Stimulated activated CD4-positive, alpha-beta T cell treated with anti-CD3 and anti-CD28 coated beads, Interleukin-1b, Interleukin-23, amount 100 ng/mL, for 48 hours (primary cell): ENCODE data around the gene COMMD3.

Experiments
- DNase-seq: peaks from one replicate; pipeline ENCODE4 v3.0.0-alpha.2; 2020

The COMMD3 gene

DNA sequence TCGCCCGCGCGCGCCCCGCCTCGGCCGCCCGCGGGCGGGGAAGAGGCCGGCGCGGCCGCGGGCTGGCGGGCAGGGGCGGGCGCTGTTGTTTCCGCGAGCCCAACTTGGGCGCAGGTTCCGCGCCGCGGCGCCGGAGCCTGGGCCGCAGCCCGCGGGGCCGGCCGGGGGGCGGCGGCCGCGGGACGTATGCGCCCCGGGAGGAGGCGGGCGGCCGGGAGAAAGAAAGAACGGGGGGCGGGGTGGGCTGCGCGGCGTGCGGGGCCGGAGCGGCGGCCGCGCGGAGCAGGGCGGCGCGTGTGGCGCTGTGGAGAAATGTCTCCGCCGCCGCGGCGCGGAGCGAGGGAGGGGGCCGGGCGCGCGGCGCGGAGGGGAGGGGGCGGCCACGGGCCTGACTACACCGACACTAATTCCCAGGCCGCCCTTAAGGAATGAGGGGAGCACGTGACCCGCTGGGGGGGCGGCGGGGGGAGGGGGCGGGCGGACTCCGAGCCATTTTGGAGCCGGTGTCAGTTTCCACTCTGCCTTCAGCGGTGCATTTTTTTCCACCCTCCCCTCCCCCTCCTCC lies 4.5 kb downstream of the COMMD3 start, which contains the start of gene BMI1:
TSS of gene BMI1 (plus strand) at position 509 of the 565 bp plus-strand sequence. CDS start 5,351 bp downstream, outside the sequence.
- peak; percentile 69 for DNase-seq

DNA sequence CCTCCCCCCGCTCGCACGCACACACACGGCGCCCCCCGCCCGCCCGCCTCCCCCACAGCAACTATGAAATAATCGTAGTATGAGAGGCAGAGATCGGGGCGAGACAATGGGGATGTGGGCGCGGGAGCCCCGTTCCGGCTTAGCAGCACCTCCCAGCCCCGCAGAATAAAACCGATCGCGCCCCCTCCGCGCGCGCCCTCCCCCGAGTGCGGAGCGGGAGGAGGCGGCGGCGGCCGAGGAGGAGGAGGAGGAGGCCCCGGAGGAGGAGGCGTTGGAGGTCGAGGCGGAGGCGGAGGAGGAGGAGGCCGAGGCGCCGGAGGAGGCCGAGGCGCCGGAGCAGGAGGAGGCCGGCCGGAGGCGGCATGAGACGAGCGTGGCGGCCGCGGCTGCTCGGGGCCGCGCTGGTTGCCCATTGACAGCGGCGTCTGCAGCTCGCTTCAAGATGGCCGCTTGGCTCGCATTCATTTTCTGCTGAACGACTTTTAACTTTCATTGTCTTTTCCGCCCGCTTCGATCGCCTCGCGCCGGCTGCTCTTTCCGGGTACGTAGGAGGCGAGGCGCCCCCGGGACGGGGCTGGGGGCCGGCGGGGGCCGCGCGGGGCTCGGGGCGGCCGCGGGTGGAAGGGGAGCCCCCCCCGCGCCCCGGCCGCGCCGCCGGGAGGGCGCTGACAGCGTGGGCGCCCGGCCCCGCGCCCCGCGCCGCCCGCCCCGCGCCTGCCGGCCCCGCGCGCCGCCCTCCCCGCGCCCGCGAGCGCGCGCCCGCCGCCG lies 5.2 kb downstream of the COMMD3 start:
- peak; percentile 52 for DNase-seq

GRCh38 chr10:22321924-22322640 lies 5.9 kb downstream of the COMMD3 start:
- no peak for DNase-seq

- DNase-seq, result no peak
Measured at GRCh38 chr10:22322641-22323160, 6.5 kb downstream of the COMMD3 start.

DNA sequence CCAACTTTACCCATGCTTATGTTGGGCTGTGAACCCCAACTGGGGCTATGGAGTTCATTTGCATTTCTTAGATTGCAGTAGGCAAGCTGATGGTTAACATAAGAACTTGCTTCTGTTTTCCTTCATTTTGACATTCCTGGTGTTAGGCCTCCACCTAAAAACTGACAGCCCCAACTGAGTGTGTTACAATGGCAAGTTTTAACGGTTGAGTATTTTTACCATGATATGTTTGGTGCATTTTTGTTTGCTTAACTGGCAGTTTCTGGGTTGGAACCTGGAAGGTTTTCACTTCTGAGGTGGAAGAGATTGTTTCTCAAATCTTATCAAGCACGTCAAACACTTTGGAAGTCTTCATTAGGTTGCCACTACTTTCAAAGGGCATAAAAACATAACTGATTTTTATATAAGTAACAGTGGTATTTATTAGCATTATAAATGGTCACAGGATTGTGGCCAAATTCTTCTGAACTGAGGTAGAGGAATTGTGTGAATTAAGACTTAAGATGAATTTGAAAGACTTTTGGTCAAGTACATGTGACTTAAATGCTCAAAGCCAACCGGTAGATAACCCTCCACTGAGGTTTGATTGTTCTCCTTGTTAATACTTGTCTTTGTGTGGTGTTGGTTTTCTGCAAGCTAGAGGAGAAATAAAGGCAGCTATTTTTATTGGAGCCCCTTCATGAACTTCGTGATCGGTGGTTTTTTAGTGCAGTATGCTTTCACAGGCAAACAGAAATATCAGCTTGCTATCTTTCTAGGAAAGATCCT lies 7.5 kb downstream of the COMMD3 start:
- DNase-seq, result no peak

DNA sequence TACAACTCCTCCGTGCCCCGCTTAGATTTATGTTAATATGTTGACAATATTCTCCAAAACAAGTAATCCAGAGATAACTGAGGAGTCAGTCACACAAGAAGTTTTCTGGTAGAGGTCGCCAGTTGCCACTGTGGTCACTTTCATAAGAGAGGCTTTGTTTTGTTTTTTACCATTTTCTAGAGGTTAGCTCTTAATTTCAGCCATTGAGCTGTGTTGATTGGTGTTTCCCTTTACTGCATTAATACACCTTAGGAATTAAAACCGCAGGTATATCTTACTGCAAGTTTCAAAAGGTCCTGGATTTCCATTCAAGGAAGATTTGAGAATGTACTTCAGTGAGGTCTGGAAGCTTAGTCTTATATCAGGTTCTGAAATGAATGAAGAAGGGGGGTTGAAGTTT lies 8.2 kb downstream of the COMMD3 start:
- DNase-seq, result no peak

DNA sequence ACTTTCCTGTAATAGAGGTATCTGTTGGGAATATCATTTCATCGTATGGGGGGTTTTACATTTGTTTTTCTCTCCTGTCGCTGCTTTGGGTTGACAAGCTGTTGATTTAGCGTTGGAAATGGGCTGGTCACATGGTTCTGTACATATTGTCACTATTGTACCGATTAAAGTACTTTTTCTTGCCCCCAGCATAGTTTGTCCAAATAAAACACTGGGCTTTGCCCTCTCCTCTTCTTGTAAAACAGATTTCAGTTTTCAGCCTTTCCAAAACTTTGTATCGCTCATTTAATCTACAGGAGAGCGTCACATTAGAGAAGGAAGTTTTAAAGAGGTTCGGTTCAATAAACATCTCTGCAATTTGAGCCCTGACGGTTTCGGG lies 8.7 kb downstream of the COMMD3 start:
- no peak for DNase-seq

DNA sequence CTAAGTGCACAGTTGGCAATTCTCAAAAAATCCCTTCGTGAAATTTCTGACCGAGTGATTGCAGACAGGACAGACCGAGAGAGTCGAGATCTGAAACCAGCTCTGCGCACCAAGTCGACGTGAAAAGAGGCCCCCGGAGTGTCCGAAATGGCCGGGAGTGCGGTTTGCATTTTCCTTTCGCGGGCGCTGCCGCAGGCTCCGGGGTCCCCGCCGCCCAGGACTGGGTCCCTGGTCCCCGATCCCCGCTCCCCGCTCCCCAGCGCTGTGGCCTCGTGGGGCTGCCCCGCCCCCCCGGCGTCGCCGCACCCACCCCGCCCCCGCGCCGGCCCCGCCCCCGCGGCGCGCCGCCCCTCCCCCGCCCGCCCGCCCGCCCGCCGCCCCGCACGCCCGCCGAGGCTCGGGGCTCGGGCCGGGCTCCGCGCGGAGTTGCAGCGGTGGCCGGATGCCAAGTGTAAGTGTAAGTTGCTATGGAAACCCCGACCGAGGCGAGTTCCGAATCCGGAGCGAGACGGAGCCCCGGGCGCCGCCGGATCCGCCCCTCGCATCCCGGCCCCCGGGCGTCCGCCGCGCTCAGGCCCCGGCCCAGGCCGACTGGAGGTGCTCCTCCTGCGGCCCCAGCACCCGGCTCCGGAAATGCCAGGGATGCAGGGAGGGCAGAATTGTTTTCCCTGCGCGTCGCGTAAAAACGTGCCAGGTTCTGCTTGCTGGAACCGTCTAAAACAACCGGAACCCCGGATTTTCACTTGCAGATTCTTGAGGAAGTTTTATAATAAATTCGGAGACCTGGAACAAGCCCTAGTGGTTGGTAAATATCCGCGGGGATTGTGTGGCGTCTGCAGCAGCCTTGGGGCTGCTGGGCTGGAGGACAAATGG lies 9.3 kb downstream of the COMMD3 start:
- peak; percentile 66 for DNase-seq

DNA sequence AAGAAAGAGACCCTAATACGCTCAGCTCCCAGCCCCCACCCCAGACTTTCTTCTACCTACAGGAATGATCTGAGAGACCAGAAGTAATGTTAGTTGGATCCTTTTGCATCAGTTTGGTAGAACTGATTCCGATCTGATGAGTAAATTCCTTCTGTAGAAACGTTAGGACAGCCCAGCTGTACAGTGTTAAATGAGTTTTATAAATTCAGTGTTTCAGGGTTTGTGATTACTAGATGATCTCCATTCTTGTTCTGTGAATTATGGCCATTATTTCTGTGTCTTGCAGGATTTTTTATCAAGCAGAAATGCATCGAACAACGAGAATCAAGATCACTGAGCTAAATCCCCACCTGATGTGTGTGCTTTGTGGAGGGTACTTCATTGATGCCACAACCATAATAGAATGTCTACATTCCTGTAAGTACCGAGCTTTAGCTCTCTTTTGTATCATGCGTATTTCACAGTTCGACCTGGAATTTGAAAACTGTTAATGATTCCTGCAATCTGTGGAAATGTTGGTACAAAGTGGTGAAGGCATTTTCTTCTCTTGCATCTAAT lies 10.0 kb downstream of the COMMD3 start:
- DNase-seq, result no peak

GRCh38 chr10:22329150-22329549 lies 13.0 kb downstream of the COMMD3 start:
- no peak for DNase-seq

DNA sequence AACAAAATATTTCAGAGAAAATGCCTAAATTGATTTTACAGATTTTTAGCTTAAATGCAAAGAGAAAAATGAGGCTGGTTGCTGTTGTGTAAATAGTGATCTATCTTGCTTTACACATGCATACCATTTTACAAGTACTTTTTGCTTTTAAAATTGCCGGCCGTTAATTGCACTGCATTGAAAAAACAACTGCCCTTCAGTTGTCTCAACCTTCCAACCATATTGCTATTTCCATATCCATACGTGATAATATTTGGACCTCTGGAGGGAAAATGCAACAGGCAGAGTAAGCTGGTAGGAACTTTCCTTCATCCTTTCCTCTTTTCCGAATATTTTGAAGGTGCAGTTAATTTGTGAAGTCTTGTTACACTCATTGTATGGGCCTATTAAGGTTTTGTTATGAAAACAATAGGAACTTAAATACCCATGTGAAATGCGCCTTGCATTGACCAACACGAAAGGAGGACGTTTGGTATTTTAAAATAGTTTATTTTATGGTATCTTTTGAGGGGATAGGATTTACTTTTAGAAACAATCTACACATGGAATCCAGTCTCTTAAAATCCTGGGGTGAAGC lies 16.0 kb downstream of the COMMD3 start:
- no peak for DNase-seq

DNA sequence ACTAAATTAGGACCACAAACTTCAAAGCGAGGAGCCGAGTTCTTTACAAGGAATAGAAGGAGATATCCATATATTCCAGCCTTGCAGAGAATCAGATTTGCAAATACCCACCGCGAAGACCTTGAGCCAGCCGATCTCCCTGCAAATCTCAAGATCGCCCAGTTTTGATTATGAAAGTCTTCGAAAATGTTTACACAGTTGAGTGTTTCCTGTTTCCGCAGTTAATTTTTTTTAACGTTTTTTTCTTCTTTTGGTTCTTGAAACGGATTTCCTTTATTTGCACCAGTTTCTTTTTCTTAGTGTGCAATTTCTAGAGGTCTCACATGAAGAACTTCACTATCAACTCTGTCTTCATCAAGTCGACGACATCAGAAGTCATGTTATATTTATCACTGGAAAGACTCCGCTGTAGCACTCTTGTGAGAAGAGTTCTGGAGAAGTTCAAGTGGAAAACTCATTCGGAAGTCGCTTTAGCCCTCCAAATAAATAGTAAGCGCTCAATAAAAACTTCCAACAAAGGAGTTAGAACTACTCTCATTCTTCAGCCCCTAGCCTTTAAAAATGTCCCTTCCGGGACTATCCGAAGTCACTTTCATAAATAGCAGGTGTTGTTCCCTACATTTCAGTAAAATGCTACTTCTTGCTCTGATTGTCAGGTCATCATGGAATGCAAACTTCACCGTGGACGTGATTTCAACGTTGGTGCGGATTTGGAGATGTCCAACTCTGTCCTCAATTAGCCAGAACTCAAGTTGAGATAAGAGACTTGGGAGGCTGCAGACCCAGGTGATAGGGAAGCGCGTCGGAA lies 17.2 kb downstream of the COMMD3 start:
- no peak for DNase-seq

DNA sequence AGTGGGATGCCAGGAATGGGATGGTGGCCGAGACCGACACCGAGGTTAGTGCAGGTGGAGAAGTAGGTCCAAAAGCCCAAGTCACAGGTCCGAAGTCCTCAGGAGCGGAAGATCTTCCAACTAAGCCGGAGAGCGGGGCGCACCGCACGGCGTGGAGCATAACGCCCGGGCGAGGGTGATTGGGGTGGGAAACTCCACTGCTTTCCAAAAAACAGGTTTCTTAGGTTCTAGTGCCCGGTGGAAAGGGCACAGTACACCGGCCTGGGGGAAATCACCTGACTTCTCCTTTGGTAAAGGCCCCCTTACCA lies 17.7 kb downstream of the COMMD3 start:
- DNase-seq, result no peak

- DNase-seq, result no peak
Measured at GRCh38 chr10:22334414-22335172, 18.4 kb downstream of the COMMD3 start.

DNA sequence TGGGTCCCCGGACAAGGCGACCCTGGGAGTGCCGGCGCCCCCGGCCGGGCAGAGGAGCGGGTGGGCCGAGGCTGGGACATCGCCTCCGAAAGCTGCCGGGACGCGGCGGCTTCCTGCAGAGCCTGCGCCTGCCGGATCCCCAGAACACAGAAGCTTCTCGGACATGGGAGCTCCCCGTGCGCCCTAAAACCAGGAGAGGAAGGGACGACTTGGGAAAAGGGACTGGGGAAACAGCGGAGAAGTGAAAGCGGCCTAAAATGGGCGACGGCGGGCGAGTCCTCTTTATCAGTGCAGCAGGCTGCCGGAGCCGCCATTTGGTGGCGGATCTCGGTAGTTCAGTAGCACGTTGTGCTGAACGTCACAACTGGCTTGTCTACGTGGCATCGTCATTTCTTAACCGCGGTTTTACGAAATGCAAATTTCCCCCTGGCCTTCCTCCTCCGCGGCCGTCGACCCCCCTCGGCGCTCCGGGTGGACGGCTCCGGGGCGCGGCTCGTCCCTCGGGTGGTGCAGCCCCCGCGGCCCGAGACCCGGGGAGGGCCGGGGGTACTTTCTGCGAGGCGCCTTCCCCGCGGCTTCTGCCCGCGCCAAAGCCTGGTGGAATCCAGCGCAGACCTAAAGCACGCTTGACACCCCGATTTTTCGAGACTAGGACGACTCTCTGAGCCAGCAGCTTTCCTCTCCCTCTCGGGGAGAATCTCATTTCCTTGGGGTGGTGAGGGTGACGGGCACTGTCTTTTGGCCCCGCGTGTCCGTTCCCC lies 19.2 kb downstream of the COMMD3 start:
- peak; percentile 73 for DNase-seq

DNA sequence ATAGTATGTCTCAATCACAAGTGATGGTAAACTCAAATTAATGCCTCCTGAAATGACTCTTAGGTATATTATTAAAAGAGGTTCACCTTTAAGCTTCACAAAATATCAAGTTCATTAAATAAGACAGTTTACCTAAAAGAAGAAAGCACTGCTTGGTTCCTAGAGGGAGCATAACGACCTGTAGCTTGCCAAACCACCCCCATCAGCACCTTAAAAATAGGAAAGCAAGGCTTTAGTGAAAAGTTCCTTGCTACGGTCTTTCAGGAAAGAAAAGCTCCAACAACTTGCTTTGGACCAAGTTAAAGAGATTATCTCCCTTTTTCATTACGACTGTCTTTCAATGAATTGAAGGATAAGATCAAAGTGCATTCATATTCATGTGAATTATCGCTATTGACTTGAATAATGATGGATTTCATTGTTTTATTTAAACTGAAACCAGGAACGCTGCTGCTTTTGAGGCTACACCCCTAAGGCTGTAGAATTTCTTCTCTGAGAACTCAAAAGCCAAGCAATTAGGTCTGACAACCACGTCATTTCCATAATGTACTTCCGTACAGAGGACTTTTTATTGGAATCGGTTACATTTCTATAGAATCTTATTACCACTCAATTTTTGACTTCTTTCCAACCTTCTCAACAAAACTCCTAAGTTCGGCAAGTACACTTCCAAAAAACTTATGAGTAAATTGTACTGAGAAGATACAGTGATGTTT lies 22.2 kb downstream of the COMMD3 start:
- DNase-seq, result no peak

GRCh38 chr10:22338931-22339330 lies 22.7 kb downstream of the COMMD3 start:
- no peak for DNase-seq

DNA sequence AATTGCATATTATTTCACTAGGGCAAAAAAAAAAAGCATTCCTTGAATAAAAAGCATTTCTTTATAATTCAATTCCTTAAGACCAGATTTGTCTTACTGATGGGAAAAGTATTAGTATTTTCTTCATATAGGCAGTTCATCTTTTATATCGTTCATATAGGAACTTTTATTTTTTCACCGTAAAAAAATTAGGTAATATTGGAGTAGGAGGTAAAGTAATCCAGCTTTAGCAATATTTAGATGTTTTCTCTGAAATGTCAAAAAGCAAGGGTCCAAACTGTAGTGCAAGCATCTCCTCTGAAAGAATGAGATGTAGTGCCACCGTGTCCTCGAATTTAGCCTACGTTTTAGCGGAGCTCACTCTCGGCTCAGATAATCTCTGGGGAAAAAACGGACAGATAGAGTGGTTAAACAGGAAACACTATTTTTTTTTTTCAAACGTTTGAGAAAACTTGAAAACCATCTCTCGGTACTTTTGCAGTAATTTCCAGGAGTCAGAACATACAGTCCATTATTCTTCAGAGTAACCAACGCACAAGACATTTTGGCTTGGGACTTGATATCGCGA lies 23.7 kb downstream of the COMMD3 start:
- DNase-seq, result no peak
